Middle frontal gyrus (tissue), 1 donor: ENCODE results near the gene LYSMD3.

Experiments used
- DNase-seq: peaks from one replicate; pipeline ENCODE4 v3.0.0-alpha.2; 2015; ENCODE audit warnings: low spot score; ENCODE audit errors: extremely low spot score

LYSMD3 gene

GRCh38 chr5:90548069-90548593 lies 18.7 kb upstream of the LYSMD3 start:
- no peak for DNase-seq

- DNase-seq: no peak
Measured at GRCh38 chr5:90547072-90547536, 17.7 kb upstream of the LYSMD3 start.

- no peak for DNase-seq
Measured at GRCh38 chr5:90546216-90546837, 16.9 kb upstream of the LYSMD3 start.

- no peak for DNase-seq
Measured at GRCh38 chr5:90545511-90545910, 16.1 kb upstream of the LYSMD3 start.

- no peak for DNase-seq
Measured at GRCh38 chr5:90542827-90543519, 13.6 kb upstream of the LYSMD3 start.

- no peak for DNase-seq
Measured at GRCh38 chr5:90534922-90535321, 5.5 kb upstream of the LYSMD3 start.

- DNase-seq: no peak
Measured at GRCh38 chr5:90533794-90534193, 4.4 kb upstream of the LYSMD3 start.

GRCh38 chr5:90530736-90531487 lies 1.5 kb upstream of the LYSMD3 start:
- no peak for DNase-seq

- DNase-seq: peak; percentile 58
Measured at GRCh38 chr5:90529939-90530677, 724 bp upstream of the LYSMD3 start.

- no peak for DNase-seq
Measured at GRCh38 chr5:90528601-90529193, 687 bp downstream of the LYSMD3 start.

- no peak for DNase-seq
Measured at GRCh38 chr5:90519081-90519480, 10.3 kb downstream of the LYSMD3 start.

GRCh38 chr5:90518661-90519060 lies 10.7 kb downstream of the LYSMD3 start:
- no peak for DNase-seq

- DNase-seq: no peak
Measured at GRCh38 chr5:90514520-90514919, 14.9 kb downstream of the LYSMD3 start.

GRCh38 chr5:90510438-90510837 lies 18.9 kb downstream of the LYSMD3 start:
- DNase-seq: no peak

- no peak for DNase-seq
Measured at GRCh38 chr5:90506221-90506620, 23.2 kb downstream of the LYSMD3 start.

- DNase-seq: no peak
Measured at GRCh38 chr5:90504743-90505142, 24.6 kb downstream of the LYSMD3 start.

- DNase-seq: no peak
Measured at GRCh38 chr5:90503596-90503995, 25.8 kb downstream of the LYSMD3 start.

- no peak for DNase-seq
Measured at GRCh38 chr5:90495146-90495545, 34.2 kb downstream of the LYSMD3 start.

GRCh38 chr5:90494043-90494442 lies 35.3 kb downstream of the LYSMD3 start:
- DNase-seq: no peak

- DNase-seq: no peak
Measured at GRCh38 chr5:90488791-90489190, 40.6 kb downstream of the LYSMD3 start.

- no peak for DNase-seq
Measured at GRCh38 chr5:90484540-90484939, 44.8 kb downstream of the LYSMD3 start.
